Dermis blood vessel endothelial cell (primary cell): ENCODE data around the gene COL4A6. TPM values are rescaled to one million over a fixed set of nuclear protein-coding genes. Genes with fewer than 3 reads are reported as not detected.
A peak's percentile ranks its signal among the peaks of the same experiment; 100 is the strongest.
"Not testable (repeated sequence)": the region's sequence is repeated elsewhere in the genome, so short reads cannot be mapped to it uniquely, and the experiment has no call there.

ENCODE experiments used
- DNase-seq: peaks from one replicate; pipeline ENCODE4 v3.0.0; 2010
- total RNA-seq: library from RNA; depleted of rRNA; stranded (reverse); fragments of >200 nt; gene quantifications from 2 replicates; pipeline ENCODE4 v1.2.3, GENCODE V29; 2014

Gene COL4A6
- total RNA-seq, 1 donor from 2014 or later: 0.68 TPM

DNA sequence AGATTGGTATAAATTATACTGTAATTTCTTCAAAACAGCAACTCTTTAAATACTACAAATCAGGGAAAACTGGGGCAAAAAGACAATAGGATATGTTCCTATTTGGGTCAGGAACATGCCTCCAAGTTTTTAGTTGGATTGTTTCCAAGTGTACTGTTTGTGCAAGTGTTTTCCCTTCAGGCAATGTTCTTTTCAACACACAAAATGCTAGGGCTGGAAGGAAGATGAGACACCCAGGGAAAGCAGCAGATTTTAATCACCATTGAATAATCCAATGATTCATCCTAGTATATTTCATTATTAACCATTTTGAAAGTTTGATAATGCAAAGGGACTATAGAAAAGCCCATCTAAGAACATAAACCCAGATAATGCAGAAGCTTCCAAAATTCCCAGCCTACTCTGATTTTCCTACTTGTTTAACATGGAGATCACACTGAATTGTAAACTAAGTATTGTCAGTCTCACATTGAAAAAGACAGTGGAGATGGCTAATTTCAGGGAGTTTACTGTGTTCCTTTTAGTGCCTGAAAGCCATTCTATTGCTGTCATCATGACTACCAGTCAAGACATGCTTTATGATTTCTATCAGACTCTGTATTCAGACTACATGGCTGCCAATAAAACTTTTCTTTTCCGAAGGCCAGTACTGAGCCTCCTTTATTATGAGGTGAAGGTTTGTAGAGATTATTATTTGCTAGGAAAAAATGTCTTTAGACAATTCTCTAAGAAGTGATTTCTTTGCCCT lies 38.6 kb downstream of the COL4A6 start:
- peak; percentile 55 for DNase-seq

DNA sequence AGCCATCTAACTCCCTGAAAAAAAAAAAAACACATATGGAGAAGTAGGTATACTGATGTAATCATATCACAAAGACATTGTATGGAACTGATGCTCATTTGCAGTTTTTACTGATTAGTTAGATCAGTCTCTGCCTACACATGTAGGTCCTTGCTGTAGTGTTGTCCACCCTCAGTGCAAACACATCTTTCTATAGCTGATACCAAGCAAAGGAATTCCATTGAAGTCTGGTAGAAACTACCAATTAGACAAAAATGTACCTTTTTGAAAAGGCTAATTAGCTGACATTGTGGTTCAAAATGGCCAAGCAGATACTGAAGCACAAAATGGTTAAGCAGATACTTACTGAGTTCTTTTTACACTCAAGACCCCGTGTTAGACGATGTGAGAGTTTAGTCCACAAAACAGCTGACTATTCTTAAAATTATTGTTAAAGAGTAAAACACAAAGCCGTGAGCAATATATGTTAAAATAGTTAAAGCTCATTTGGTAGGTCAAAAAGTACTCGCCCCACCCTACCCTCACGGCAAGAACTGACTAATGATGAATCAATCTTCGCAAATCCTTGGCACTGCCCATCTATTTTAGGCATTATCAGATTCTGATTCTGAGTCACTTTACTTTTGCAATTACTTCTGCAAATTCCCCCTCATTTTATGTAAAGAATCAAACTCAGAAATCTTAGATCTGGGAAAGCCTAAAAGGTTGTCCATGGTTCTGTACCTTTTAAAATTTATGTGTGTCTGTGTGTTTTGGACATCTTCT lies 40.4 kb downstream of the COL4A6 start:
- DNase-seq: peak; percentile 37

DNA sequence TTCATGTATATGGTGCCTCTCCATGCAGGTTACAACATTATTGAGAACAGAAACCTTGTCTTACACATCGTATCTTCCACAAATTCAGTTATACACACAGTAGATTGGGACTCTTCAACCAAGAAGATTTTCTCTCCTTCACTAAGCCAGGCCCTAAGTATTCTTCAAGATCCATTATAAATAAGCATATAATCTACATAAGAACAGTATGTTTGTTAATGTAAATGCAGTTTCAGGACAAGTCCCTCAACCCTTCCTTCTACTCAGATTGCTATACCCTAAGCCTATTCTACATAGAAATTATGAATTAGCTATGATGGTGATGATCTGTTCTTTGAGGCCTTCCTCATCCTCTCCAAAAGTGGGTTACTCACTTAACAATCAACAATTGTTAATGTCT lies 41.2 kb downstream of the COL4A6 start:
- DNase-seq: no peak

DNA sequence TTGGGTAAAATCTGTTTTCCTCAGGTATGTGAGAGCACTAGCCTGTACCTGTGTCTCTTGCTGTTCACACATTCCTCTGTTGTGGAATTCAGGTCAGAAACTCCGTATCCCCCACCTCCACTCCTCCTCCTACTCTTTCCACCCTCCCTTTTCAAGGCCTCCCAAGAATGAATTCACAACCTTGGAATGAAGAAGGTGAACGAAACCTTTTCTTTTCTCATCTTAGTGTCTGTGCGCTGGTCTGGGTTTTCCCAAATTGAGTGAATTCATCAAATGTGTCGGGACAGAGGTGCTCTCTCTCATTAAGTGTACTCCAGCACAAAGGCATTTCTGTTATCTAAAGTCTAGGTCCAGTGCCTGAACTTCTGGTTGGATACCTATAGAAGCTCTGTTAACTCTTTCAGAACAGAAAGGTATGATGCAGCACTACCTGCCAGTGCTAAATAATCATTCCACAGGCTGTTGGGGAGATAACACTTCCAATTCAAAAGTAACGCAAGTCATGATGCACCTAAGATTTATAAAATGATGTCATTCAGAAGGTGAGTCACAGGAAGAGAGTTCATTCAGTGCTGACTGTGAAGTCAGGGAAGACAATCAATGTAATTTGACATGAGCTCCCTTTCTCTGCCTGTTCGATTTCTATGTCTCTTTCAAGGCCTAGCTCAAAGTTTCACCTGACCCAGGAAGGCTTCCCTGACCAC lies 41.9 kb downstream of the COL4A6 start:
- DNase-seq: peak; percentile 54

DNA sequence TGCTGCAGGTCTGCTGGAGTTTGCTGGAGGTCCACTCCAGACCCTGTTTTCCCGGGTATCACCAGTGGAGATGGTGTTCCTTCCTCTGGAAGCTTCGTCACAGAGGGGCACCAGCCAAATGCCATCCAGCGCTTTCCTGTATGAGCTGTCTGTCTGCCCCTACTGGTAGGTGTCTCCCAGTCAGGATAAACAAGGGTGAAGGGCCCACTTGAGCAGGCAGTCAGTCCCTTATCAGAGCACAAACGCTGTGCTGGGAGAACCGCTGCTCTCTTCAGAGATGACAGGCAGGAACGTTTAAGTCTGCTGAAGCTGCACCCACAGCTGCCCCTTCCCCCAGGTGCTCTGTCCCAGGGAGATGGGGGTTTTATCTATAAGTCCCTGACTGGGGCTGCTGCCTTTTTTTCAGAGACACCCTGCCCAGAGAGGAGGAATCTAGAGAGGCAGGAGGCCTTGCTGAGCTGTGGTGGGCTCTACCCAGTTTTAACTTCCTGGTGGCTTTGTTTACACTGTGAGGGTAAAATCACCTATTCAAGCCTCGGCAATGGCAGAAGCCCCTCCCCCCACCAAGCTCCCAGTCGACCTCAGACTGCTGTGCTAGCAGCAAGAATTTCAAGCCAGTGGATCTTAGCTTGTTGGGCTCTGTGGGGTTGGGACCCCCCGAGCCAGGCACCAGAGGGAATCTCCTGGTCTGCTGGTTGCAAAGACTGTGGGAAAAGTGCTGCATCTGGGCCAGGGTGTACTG lies 47.1 kb downstream of the COL4A6 start:
- not testable (repeated sequence) for DNase-seq

DNA sequence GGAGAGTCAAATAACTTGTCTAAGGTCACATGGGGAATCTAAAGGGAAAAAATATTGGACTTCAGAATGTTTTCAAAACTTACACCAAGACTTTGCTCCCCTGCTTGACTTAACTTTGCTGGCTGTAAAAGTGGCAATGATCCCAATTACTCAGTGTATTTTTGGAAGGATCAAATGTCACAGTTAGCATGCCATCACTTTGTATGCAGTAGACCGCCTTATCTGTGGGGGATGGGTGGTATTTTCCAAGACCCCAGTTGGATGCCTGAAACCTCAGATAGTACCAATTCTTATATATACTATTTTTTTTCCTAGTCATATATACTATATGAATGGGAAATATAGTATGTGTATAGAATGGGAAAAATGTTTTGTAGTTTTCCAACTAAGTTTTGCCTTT lies 53.4 kb downstream of the COL4A6 start:
- no peak for DNase-seq

DNA sequence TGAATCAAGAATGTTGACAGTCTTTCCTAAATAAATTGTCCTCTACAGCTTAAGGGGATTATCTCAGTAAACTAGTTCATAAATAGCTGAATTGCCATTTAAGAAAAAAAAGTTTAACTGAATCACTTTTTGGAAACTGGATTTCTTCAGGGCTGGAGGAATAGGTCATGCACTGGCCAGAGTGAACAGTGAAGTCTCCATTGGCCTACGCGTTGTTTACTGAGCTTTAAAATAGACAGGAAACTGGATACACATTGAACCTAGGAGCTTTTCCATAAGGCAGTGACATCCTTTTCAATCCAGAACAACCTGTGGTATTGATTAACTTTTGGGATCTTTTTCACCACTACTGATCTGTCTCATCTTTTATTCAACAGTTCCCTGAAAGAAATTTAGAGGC lies 58.0 kb downstream of the COL4A6 start:
- no peak for DNase-seq

DNA sequence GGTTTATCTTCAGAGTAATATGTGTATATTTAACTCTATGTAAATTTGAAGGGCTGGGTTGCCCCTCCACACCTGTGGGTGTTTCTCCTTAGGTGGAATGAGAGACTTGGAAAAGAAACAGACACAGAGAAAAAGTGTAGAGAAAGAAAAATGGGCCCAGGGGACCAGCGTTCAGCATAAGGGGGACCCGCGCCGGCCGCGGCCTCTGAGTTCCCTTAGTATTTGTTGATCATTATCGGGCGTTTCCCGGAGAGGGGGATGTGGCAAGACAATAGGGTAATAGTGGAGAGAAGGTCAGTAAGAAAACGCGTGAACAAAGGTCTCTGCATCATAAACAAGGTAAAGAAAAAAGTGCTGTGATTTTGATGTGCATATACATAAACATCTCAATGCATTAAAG lies 61.4 kb downstream of the COL4A6 start:
- DNase-seq: not testable (repeated sequence)

DNA sequence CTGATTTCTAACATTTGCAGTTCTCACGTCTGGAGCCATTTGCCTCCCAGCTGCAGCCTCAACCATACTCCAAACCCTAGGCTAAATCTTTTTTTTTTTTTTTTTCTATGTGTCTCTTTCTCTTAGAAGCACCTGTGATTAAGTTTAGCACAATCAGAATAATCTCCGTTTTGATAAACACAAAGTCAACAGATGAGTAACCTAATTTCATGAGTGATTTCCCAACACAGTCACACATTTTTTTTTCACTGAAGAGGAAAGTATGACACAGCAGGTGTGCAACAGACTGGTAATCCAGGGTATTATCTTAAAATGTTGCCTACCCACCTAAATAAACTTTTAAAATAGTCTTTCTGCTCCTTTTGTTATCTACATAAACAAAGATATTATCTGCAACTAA lies 62.6 kb downstream of the COL4A6 start:
- DNase-seq: not testable (repeated sequence)

DNA sequence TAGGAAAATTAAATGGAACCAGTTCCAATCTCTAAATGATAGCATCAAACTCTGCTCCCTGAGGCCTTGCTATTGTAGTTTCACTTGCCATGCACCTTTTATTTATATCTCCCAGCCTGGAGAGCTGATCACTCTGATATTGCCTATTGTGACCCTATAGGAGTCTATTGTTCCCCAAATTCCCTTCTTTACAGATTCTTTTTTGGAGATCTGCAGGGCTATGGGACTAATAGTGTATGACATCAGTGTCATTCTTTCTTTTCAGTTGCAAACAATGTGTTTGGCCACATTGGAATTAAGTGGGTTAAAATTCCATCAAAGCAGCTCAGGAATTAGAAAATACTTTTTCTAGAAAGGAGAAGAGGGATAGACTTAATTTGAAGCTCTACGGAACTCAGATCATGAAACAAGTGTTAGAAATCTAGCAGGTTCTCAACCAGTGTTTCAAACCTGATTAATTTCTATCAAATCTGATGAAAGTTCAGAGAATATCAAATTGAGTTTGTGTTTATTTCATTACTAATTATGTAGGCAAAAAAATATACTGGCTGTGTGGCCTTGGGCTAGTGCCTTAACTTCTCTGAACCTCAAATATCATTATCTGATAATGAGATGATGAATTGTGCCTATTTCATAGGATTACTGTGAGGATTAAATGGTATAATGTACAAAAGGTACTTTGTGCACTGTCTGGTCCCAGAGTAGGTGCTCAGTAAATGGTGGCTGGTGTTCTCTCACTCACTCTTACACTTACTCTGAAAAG lies 71.4 kb downstream of the COL4A6 start:
- DNase-seq: no peak

DNA sequence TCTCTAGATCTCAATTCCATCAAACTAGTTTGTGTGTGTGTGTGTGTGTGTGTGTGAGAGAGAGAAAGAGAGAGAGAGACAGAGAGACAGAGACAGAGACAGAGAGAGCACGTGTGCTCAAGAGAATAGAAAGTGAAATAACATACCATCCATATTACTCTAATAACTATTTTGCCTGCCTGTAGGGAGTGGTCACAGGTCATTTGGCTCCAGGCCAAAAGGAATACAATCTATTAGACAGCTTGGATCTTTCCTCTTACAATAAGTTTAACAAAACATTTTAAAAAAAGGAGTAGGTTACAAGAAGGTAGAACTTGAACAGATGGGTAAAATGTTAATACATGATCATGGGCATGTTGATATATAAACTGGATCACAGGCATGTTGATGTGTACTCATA lies 76.2 kb downstream of the COL4A6 start:
- peak; percentile 8 for DNase-seq

DNA sequence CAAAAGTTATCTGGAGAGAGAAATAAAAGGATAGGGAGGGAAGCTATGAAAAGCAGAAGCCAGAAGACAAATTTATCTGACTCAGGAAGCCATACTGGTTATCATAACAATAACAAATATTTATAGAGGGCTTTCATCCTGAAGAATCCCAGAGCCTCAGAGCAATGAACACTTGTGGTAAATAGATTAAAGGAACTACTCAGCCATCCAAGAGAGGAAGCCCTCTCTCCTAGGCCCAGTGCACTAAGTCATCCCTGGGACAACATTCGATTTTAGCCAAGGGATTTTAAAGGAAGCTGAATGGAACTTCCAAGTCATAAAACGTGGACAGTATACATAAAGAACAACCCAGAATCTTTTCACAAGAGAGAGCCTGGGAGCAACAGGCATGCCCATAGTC lies 76.9 kb downstream of the COL4A6 start:
- DNase-seq: no peak

DNA sequence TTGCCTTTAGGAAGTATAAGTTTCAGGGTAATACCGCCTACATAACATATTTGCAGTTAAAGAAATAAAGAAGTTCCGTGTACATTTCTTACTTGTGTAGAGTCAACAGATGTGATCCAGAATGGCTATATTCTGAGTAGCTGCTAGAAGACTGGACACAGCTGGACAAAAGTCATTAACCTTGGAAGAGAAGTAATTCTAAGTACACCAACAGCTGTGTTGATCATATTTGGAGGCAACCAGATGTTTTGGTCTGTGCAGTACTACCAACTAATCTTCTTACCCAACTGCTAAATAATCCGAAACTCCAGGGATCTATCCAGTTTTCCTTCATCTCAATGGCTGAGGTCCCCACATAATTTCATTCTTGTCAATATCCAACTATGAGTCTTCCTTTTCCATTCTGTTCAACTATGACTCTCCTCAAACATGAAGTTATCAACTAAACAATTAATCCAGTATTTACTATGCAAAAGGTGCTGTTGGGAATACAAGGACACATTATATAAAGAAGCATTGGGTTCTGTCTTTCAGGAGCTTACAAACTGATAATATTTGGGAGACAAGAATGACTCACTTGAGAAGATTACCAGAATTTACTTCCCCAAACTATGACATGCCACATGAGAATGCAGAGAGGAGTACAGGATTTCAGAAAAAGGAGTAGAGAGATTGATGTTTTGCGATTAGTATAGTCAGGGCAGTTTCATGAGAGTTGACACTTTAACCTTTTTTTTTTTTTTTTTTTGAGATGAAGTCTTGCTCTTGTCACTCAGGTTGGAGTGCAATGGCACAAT lies 78.2 kb downstream of the COL4A6 start:
- DNase-seq: no peak

DNA sequence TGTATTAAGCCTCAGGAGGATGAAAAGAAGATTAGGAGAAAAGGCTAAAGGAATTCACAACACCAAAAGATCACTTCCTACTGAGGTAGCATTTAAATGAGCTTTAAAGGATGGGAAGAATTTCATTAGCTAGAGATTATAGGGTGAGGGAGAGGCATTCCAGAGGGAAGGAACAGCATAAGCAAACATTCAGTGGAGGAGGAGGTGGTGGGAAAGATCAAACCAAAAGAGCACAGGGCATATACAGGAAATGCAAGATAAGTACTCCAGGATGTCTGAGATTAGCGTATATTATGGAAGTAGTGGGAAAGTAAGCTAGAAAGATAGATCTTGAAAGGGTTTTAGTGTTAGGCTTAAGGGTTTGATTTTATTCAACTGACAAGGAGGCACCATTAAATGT lies 84.8 kb downstream of the COL4A6 start:
- no peak for DNase-seq

DNA sequence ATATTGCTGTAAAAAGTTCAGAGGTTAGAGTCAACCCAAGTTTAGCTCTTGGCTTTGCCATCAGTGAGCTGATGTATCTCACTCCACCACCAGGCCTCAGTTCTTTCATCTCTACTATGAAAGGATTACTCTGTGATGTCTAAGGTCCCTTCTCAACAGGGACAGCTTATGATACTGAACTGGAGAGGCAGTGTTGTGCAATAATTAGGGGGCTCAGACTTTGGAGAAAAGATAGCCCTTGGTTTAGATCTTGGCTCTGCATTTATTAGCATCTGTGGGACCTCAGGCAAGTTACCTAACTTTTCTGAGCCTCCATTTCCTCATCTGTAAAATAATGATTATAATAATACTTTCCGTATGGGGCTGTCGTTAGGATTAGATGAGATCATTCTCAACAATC lies 89.0 kb downstream of the COL4A6 start:
- DNase-seq: no peak

DNA sequence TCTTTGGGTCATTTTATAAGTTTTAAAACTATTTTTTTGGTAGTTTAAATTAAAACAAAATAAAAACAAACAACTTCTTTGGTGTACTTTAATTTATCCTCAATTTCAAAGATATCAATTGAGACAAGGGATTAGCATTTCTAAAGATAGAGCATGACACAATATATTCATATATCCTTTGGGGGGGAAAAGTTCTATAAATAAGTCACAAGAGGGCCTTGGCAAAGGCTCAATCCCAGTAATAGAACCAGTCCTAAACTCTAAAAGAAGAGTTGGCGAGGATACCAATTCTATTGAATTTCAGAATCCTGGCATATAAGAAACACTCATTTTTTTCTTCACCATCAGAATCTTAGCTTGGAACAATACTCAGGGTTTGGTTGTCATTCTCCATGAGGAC lies 89.7 kb downstream of the COL4A6 start:
- DNase-seq: peak; percentile 4

DNA sequence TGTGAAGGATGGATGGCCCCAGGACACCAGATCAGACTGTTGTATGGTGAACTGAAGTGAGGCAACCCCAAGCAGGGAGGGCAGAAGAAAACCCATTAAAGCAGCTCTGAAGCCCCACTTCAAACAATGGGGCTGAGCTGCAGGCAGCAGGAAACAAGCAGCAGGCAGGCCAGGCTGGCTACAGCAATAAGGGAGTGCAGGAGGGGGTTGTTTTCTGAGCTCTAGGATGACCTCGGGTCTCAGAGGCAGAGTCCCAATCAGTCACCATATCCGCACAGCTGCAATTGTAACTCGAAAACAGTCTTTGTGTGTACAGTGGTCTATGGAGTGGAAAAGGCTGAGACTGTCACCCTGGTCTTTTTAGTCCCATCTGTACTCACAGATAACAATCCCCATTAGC lies 90.4 kb downstream of the COL4A6 start:
- peak; percentile 79 for DNase-seq

DNA sequence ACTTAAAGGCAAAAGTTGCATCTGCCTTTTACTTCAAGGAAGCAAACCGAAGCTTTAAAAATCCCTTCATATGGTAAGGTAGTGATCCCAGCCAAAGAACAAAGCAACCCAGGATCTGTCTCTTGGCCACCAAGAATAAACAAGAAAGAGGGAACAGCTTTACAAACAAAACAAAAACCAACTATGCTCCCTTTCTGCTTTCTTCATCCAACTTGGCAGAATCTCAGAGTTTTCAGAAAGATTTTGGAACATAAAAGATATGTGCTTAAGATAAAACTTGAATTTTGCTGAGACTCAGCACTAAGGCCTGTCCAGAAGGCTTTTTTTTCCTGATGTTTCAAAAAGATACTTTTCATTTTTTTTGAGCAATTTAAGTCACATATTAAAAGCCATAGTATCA lies 94.0 kb downstream of the COL4A6 start:
- no peak for DNase-seq

DNA sequence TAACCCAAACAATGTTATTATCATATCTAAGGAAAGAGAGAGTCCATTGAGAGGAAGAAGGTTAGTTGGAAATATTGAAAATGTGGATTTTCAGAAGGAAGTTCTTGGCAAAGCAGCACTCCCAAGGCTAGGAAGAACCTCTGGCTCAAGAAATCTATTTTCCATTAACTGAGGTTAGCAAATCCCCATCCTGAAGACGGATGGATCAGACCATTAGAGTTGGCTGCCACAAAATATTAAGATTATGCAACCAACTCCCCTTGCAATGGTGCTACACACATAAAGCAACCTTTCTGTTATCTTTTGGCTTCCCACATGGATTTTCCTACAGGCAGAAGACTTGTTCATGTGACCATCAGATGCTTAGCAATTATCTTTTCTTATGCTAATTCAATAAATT lies 96.3 kb downstream of the COL4A6 start:
- no peak for DNase-seq

DNA sequence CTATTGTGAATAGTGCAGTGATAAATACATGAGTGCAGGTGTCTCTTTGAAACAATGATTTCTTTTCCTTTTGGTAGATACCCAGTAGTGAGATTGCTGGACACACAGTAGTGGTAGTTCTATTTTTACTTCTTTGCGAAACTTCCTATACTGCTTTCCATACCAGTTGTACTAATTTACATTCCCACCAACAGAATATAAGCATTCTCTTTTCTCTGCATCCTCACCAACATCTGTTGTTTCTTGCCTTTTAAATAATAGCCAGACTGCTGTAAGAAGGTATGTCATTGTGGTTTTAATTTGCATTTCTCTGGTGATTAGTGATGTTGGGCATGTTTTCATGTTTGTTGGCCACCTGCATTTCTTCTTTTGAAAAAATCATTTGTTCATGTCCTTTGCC lies 105.9 kb downstream of the COL4A6 start:
- no peak for DNase-seq
